Measurements from ENCODE around the gene SEPTIN2.
"Not testable (repeated sequence)": the region's sequence is repeated elsewhere in the genome, so short reads cannot be mapped to it uniquely, and the experiment has no call there.

The SEPTIN2 gene

DNA sequence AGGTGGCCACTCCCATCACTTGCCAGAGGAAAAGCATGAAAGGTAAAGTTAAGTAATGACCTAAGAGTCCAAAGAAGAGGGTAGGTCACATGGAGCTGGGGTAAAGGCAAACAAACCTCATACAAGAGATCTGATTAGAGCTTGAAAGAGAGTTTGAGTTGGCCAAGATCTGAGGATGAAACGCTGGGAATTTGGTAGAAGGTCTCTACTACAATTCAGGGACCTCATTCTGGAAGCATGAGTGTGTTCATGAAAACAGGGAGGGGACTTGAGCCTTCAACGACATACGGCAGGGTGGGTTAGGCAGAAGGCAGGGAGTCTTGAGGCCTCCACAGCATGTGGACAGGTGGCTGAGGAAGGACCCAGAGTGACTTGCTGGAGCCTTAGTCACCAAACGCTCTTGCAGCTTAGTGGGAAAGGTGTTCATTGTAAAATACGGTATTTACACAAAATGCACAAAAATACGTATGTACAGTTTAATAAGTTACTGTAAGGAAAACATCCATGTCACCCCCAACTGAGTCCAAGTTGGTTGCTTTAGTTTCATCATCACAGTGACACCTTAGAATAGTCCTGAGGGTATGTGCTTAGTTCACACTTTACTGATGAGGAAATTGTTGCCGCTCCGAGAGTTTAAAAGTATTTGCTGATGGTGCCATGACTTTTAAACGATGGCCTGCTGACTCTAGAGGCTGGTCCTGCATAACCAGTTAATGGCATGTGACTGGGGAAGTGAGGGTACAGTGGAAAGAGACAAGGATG, 35.3 kb downstream of the SEPTIN2 start:
- no peak for DNase-seq (ENCODE audit: low read depth)

DNA sequence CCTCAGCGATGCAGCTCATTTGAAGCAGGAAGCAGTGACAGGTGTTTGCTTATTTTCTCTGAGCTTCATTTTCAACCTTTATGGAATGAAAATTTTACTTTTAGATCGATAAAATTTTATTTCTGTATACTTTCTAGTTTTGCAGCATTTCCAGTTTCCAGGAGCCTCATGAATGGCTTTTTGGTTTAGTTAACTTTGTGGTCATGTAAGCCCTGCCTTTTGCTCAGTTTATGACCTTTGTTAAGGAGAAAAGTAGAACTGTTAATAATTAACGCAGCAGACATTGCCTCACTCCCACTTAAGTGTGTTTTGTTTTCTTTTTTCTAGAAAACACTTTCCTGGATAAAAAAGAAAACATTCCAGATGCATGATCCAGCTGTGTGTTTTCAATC, 35.9 kb downstream of the SEPTIN2 start:
- no peak for DNase-seq (ENCODE audit: low read depth)

- DNase-seq (ENCODE audit: low read depth): no peak
Measured at GRCh38 chr2:241352227-241352626, 36.5 kb downstream of the SEPTIN2 start.

GRCh38 chr2:241354668-241355658, 39.2 kb downstream of the SEPTIN2 start:
- DNase-seq (ENCODE audit: low read depth): no peak

DNA sequence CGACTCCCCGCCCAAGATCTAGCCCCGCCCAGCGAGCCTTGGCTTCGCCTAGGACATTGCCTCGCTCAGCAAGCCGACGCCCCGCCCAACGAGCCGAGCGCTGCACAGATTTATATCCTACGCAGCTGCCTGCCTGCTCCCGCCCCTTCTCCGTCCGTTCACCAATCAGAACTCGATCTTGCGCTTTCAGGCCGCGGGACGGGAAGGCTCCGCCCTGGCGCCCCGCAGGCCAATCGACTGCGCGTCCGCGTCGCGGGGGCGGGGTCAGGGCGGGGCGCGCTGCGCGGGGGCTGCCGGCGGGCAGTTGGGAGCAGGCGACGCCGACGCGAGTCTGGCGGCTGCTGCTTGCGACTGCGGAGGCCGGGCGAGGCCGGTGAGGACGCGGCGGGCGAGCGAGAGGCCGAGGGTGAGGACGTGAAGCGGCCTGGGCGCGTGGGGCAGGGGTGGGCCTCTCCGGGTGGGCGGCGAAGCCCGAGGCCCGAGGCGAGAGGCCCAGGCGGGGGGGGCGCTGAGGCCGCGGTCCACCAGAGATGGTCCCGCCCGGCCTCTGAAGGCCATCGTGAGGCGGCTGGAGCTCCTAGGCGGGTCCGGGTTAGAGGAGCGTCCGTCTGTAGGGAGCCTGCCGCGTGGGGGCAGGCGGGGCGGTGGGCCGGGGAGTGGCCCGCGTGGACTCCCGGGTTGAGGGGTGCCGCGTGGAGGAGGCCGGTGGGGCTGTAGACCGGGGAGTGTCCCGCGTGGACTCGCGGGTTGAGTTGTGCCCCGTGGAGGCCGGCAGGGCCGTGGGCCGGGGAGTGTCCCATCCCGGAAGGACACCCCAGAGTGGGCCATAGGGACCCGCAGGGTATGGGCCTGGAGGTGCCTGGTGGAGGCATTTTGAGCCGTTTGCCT, 40.5 kb downstream of the SEPTIN2 start, which contains the start of gene FARP2:
Gene FARP2 (plus strand): TSS at position 303 of the 888 bp plus-strand sequence. CDS start 16,823 bp downstream, outside the sequence.
- DNase-seq (ENCODE audit: low read depth): peak; percentile 97

DNA sequence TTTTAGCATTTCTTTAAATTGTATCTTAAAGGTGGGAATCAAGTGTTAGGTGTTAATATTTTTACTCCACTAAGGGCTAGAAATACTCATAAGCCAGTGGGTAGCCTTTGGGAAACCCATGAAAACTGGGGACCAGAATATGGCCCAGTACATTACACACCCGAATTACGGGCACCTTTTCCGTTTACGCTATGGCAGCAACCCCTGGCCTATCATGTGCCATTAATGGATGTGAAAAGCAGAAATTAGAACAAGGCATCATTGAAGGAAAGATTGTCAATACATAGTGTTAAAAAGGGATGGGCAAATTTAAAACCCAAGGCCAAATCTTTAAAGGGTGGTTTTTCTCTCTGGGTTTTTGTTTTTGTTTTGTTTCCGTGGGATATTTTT, 41.1 kb downstream of the SEPTIN2 start:
- no peak for DNase-seq (ENCODE audit: low read depth)

GRCh38 chr2:241357531-241357930, 41.8 kb downstream of the SEPTIN2 start:
- DNase-seq (ENCODE audit: low read depth): no peak

GRCh38 chr2:241358470-241358869, 42.7 kb downstream of the SEPTIN2 start:
- DNase-seq (ENCODE audit: low read depth): no peak

GRCh38 chr2:241359481-241360045, 43.8 kb downstream of the SEPTIN2 start:
- DNase-seq (ENCODE audit: low read depth): no peak

DNA sequence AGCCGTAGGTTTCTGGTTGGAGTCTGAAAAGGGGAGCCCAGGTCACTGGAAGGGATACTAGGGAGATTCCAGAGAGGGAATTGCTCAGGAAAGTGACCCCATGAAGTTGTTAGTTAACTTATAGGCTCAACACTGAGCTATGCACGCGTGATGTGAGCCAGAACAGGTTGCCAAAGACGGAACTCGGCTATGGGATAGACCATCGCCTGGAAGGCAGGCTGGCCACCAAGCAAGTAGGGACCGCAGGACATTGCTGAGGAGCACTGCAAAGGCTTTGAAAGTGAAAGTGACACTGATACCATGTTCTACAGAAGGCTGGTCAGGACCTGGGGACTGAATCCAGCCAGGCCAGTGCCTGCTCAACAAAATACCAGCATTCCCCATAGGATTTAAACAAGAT, 47.7 kb downstream of the SEPTIN2 start:
- no peak for DNase-seq (ENCODE audit: low read depth)

- no peak for DNase-seq (ENCODE audit: low read depth)
Measured at GRCh38 chr2:241364781-241365180, 49.1 kb downstream of the SEPTIN2 start.

DNA sequence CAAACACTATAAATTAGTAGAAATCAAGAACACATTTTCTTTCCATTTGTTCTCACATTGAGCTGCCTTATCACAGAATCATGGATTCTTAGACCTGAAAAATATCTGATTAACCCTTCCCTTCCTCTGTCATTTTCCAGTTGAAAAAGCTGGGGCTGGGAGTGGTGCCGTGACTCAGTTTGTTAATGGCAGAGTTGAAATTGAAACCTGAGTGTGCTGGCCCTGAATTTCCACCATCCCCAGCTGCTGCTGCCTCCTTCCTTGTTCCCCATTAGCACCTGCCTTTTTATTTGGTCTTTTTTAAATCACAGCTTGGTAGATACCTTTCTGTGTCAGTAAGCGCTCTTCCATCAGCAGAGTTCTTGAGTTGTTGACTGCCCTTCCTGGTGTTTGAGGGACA, 51.0 kb downstream of the SEPTIN2 start:
- no peak for DNase-seq (ENCODE audit: low read depth)

GRCh38 chr2:241368643-241369042, 52.9 kb downstream of the SEPTIN2 start:
- DNase-seq (ENCODE audit: low read depth): no peak

GRCh38 chr2:241372361-241372992, 56.8 kb downstream of the SEPTIN2 start:
- DNase-seq (ENCODE audit: low read depth): no peak

DNA sequence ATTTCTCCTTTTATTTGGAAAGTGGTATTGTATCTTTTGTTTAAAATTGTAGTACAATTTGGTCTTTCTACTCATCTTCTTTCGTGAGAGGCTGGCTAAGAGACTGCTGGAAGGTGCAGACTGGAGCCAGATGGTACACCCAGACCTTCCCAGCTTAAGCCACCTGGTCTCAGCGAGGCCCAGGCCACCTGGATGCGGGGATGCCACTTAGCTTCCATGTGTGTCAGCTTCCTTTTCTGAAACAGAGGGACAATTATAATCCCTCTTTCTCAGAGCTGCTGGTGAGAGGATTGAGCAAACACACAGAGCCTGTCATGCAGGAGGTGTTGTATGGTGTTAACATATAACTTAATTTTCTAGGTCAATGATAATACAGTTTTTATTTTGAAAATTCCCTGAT, 57.7 kb downstream of the SEPTIN2 start:
- no peak for DNase-seq (ENCODE audit: low read depth)

GRCh38 chr2:241373906-241374305, 58.2 kb downstream of the SEPTIN2 start:
- DNase-seq (ENCODE audit: low read depth): not testable (repeated sequence)

DNA sequence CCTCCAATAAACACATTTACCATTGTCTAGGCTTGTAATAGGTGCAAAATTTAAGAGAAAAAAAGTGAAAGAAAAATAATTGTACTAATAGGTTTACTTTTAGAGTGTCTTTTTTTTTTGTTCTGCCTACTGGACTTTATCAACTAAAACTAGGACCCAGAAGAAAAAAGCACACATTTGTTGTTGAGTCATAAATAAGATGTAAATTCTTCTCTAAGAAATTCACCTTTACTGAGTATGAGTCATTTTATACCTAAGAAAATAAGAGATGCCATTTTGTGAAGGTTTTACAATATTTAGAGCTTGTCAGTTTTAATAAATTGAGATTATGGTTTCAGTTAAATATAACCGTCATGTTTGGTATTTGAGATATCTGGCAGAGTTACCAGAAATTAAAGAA, 59.6 kb downstream of the SEPTIN2 start:
- DNase-seq (ENCODE audit: low read depth): no peak

- DNase-seq (ENCODE audit: low read depth): no peak
Measured at GRCh38 chr2:241376808-241377207, 61.1 kb downstream of the SEPTIN2 start.

- no peak for DNase-seq (ENCODE audit: low read depth)
Measured at GRCh38 chr2:241378816-241379215, 63.1 kb downstream of the SEPTIN2 start.

GRCh38 chr2:241379481-241380480, 64.1 kb downstream of the SEPTIN2 start:
- DNase-seq (ENCODE audit: low read depth): peak; percentile 65
